Central memory CD8-positive, alpha-beta T cell (primary cell): Measurements from ENCODE around the gene STYXL2.

Experiments
- ATAC-seq: fragments of 150-1000 bp; cut with Tn5 transposase; replicated peaks from 2 replicates; pipeline ENCODE4 v1.10.0; 2022; ENCODE audit warnings: mild to moderate bottlenecking, moderate FRiP score, moderate number of reproducible peaks; ENCODE audit not compliant: poor library complexity, severe bottlenecking; ENCODE audit errors: extremely low read depth
- DNase-seq, 2 donors: peaks; one replicate each; pipeline ENCODE4 v3.0.0; 2021; ENCODE audit warnings: low spot score in 2 of 2
- H3K27ac Mint-ChIP-seq: one replicate; pipeline ENCODE4 v1.8.0; 2022; ENCODE audit warnings: low read depth, mild to moderate bottlenecking, moderate library complexity, mixed read lengths
- H3K27me3 Mint-ChIP-seq: one replicate; pipeline ENCODE4 v1.8.0; 2022; ENCODE audit warnings: mixed read lengths
- H3K36me3 Mint-ChIP-seq: one replicate; pipeline ENCODE4 v1.8.0; 2022; ENCODE audit warnings: mild to moderate bottlenecking, moderate library complexity, mixed read lengths; ENCODE audit not compliant: insufficient read depth
- H3K4me1 Mint-ChIP-seq: one replicate; pipeline ENCODE4 v1.8.0; 2022; ENCODE audit warnings: mixed read lengths
- H3K4me3 Mint-ChIP-seq: one replicate; pipeline ENCODE4 v1.8.0; 2022; ENCODE audit warnings: mild to moderate bottlenecking, moderate library complexity, mixed read lengths
- H3K9me3 Mint-ChIP-seq: one replicate; pipeline ENCODE4 v1.8.0; 2022; ENCODE audit warnings: mixed read lengths

The STYXL2 gene

DNA sequence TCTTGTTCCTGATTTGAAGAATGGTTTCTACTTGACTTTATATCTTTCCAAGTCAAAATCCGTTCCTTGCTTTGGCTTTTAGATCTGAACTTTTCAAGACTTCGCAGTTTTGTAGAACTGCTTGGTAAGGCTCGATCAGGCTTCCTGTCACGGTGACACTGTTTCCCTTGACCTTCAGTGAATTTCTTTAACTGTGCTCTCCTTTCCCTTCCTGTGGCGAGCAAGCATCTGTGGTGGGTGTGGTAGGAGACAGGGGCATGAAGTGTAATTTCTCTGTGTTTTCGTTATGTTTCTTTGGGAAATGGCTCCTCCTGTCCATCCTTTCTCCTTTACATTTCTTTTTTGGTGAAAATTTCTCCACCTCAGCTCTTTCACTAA, 10.4 kb downstream of the STYXL2 start:
- ATAC-seq (no peak), DNase-seq (no peak)
- Mint-ChIP-seq H3K27me3 (peaks cover 20% of the 10 kb centered on the region), H3K9me3 (no peaks in the 10 kb centered on the region), H3K36me3 (peaks cover 3% of the 10 kb centered on the region), H3K4me3 (peak overlapping the region; percentile 6), H3K4me1 (peaks cover 27% of the 10 kb centered on the region), H3K27ac (no peak overlapping the region)

DNA sequence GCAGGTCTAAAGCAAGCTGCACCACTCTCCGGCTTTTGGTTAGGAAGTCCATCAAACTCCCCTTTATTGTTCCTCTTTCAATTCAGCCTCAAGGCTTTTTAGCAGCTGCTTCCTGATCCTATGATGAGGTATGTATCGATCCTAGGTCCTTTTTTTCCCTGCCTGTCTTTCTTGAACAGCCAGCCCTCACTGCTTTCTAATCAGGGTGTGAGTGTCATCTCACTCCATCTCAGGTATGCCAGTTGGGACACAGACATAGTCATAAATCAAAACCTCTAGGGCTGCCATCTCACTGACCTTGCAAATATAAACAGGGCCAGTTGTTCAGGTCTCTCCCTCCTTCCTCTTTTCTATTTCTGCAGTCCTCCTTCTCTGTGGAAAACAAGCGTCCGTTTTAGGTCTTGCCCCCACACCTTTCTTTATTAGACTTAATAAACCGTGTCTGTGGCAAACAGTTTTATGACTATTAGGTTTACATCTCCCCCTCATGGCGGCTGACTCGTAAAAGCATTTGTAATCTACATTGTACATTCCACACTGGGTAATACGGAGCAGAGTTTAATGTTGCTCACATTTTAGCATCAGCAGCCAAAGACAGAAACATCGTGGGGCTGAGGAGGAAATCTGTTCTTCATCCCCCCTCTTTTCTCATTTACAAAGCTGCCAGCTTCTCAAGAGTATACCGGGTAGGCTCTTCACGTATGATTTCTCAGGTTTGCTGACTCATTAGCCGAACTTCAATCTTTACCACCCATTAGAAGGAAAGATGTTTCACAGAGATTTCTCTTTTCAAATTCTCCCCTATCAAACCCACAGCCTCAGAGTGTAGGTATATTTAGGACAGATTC, 11.6 kb downstream of the STYXL2 start:
- H3K27ac Mint-ChIP-seq, result no peak overlapping the region
- peaks cover 37% of the 10 kb centered on the region for H3K4me1 Mint-ChIP-seq
- peaks cover 20% of the 10 kb centered on the region for H3K27me3 Mint-ChIP-seq
- H3K36me3 Mint-ChIP-seq, result peaks cover 3% of the 10 kb centered on the region
- H3K9me3 Mint-ChIP-seq, result peaks cover 5% of the 10 kb centered on the region
- H3K4me3 Mint-ChIP-seq, result no peak overlapping the region
- ATAC-seq, result no peak
- DNase-seq, result no peak

DNA sequence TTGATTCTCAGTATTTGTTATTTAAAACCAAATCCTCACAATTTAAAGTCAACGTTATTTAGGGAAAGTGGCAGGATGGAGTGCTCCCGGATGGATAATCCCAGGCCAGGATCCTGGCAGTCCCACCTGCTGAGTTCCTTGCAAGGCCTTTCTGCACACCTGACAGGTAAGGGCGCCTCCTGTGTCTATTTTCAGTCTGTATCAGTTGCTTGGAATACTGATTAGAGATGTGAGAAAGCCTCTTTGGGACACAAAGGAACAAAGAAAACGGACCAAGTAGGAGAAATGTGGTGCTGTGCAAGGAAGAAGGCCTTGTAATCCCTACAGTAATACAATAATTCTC, 12.2 kb downstream of the STYXL2 start:
- DNase-seq (no peak), ATAC-seq (no peak)
- Mint-ChIP-seq H3K4me1 (peaks cover 42% of the 10 kb centered on the region), H3K27ac (no peak overlapping the region), H3K4me3 (no peak overlapping the region), H3K36me3 (peaks cover 3% of the 10 kb centered on the region), H3K9me3 (peaks cover 5% of the 10 kb centered on the region), H3K27me3 (peaks cover 20% of the 10 kb centered on the region)

DNA sequence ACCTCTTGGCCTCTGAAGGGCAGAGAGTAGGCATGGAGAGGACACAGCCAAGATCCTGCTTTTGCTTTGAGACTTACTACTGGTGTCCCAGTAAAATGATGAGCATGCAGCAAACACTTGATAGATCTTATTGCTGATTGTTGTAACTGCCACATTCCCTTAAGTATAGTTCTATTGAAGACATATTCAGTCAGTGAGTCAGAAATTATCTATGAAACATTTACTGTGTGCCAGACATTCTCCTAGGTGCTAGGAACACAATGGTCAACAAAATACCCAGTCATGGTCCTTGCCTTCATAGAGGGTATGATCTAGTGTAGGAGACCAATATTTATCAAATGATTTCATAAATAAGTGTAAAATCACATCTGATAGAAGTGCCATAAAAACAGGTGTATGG, 13.6 kb downstream of the STYXL2 start:
- H3K27me3 Mint-ChIP-seq, result peaks cover 20% of the 10 kb centered on the region
- H3K9me3 Mint-ChIP-seq, result peaks cover 5% of the 10 kb centered on the region
- H3K36me3 Mint-ChIP-seq, result peaks cover 3% of the 10 kb centered on the region
- no peak overlapping the region for H3K27ac Mint-ChIP-seq
- H3K4me3 Mint-ChIP-seq, result no peak overlapping the region
- DNase-seq (no peak), ATAC-seq (no peak)
- H3K4me1 Mint-ChIP-seq, result peaks cover 42% of the 10 kb centered on the region

DNA sequence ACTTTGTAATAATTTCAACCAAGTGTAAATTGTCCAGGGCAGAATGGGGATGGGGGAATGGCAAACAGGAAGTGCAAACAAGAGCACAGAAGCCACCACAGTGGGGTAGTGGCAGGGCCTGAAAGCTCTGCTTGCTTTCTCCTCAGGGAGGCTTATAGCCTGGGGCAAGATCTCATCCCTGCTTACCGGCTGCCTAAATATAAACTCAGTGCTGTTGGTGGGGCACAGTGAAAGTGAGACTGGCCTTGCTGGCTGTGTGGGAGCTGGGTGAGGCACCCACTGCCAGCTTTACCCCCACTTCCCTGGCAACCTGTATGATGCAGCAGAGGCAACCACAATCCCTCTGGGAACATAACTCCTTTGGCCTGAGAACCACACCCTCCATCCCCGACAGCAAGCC, 15.2 kb downstream of the STYXL2 start:
- no peak for DNase-seq
- Mint-ChIP-seq H3K4me3 (no peak overlapping the region), H3K27me3 (peaks cover 18% of the 10 kb centered on the region), H3K9me3 (peaks cover 5% of the 10 kb centered on the region), H3K27ac (peak overlapping the region; percentile 20), H3K4me1 (peaks cover 40% of the 10 kb centered on the region), H3K36me3 (peaks cover 5% of the 10 kb centered on the region)
- ATAC-seq, result no peak

DNA sequence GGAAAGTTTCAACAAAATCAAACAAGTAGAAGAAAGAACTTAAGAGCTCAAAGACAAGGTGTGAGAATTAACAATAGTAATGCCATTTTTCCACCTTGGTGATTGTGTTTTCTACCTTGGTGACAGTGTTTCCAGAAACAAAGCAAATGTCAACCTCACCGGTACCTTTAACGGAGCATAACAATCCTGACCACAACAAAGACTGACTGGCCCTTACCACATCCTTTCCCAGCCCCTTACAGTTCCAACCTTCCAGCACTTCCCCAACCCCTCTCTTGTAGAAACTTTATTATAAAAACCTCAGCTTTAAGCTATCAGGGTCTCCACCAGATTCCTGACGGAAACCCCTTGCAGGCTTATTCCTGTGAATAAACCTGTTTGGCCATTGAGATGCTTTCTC, 16.7 kb downstream of the STYXL2 start:
- Mint-ChIP-seq H3K4me1 (peaks cover 25% of the 10 kb centered on the region), H3K36me3 (peaks cover 3% of the 10 kb centered on the region), H3K27me3 (peaks cover 12% of the 10 kb centered on the region), H3K9me3 (peaks cover 5% of the 10 kb centered on the region), H3K27ac (no peak overlapping the region), H3K4me3 (no peak overlapping the region)
- DNase-seq (no peak), ATAC-seq (no peak)

DNA sequence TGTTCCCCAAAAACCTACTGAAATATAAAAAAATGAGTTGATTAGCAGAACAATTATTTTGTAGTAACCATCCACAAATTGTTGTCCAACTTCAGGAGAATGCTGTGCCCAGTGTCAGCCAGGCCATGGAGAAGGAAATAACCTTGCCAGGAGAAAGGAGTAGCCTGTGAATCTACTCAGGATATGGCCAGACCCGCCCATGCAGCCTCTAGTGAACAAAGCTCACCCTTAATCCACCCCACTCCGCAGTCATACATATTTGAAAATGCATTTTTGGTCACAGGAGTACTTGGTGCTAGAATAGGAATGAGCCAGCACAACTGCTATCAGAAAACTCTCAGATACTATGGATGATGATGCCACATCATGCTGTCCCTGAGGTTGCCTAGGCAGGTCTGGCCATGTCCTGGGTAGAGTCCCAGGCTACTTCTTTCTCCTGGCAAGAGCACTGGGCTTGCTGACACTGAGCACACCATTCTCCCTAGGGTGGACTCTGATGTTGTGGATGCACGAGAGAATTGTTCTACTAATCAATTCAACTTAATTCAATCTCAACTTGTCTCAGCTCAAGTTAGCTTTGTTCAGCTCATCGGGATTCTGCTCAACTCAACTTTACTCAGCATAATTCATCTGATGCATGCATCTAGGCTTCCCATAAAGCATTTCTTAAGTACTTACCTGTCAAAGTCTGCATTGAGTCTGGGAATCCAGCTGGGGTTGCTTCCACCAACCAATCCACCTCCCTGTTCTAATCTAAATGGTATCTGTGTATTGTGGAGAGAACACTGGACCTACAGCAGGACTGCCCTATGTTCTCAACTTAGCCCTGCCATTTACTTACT, 18.2 kb downstream of the STYXL2 start:
- DNase-seq (no peak), ATAC-seq (no peak)
- H3K9me3 Mint-ChIP-seq, result peaks cover 5% of the 10 kb centered on the region
- peaks cover 11% of the 10 kb centered on the region for H3K27me3 Mint-ChIP-seq
- no peak overlapping the region for H3K27ac Mint-ChIP-seq
- H3K36me3 Mint-ChIP-seq, result peaks cover 2% of the 10 kb centered on the region
- H3K4me3 Mint-ChIP-seq, result no peak overlapping the region
- H3K4me1 Mint-ChIP-seq, result peaks cover 23% of the 10 kb centered on the region

DNA sequence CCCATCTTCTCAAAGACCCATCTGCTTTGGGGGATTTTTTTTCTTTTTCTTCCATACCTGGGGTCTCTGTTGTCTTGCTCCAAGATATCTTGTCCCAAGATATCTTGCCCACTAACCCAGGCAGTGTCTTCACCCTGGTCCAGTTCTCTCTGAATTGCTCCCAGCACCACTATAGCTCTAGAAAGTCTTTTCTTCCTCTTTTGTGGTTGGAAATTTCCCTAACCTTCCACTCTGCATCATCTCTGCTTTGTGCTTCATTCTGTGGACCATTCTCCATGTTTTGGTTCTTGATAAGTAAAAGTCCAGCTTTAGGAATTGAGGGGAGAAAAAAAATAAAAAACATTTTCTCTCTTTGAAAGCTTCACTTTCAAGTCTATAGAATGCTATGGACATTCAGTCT, 20.9 kb downstream of the STYXL2 start:
- Mint-ChIP-seq H3K27me3 (peaks cover 23% of the 10 kb centered on the region), H3K27ac (no peak overlapping the region), H3K9me3 (peaks cover 5% of the 10 kb centered on the region), H3K4me3 (no peak overlapping the region), H3K36me3 (peaks cover 2% of the 10 kb centered on the region), H3K4me1 (peaks cover 13% of the 10 kb centered on the region)
- no peak for DNase-seq
- ATAC-seq, result no peak

DNA sequence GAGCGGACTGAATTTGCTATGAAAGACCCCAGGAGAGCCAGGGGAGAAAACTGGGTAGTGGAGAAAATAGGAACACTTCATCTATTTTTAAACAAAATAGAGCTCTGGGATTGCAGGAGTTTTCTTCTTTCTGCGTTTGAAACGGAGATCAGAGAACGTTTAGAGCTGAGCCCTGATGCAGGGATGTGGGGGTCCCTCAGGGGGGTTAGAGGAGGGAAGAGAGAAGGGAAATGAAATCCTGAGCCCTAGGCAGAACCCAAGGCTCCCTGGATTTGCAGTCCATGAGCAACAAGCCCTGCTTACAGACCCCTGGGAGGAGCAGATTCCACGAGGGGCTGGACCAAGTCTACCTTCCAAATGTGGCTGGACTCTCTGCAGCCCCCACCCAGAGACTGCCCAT, 21.8 kb downstream of the STYXL2 start:
- Mint-ChIP-seq H3K9me3 (no peaks in the 10 kb centered on the region), H3K4me3 (no peak overlapping the region), H3K36me3 (peaks cover 2% of the 10 kb centered on the region), H3K27me3 (peaks cover 27% of the 10 kb centered on the region), H3K4me1 (peaks cover 3% of the 10 kb centered on the region), H3K27ac (no peak overlapping the region)
- ATAC-seq (no peak), DNase-seq (no peak)

DNA sequence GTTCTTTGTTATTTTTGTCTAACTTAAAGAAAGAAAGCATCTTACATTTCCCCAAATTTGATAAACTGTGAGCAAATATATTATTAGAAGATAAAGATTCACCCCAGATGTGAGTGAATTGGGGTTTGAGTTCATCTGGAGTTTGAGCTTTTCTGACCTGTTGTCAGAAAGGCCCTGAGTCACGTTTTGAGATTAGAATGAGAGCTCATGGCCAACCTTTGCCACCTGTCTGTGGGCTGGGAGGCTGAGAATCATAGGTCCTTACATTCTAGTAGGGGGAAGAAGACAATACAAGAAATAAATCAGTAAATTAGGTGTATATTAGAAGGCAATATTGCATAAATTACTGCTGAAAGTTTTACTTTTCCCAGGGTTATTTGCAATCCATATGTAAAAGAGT, 22.3 kb downstream of the STYXL2 start:
- DNase-seq, result no peak
- no peak overlapping the region for H3K27ac Mint-ChIP-seq
- H3K4me3 Mint-ChIP-seq, result no peak overlapping the region
- no peaks in the 10 kb centered on the region for H3K4me1 Mint-ChIP-seq
- peaks cover 27% of the 10 kb centered on the region for H3K27me3 Mint-ChIP-seq
- no peaks in the 10 kb centered on the region for H3K9me3 Mint-ChIP-seq
- no peak for ATAC-seq
- H3K36me3 Mint-ChIP-seq, result peaks cover 2% of the 10 kb centered on the region

DNA sequence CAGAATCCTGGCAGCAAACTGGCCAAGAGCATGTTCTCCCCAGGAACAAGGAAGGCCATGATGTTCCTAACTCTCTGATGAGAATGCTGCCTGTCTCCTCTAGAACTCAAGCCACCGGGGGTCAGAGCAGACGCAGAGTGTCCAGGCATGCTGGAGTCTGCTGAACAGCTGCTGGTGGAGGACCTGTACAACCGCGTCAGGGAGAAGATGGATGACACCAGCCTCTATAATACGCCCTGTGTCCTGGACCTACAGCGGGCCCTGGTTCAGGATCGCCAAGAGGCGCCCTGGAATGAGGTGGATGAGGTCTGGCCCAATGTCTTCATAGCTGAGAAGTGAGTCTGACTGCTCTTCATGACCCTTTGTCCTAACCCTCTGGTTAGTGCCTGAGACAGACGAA, 23.4 kb downstream of the STYXL2 start:
- Mint-ChIP-seq H3K27ac (no peak overlapping the region), H3K4me3 (no peak overlapping the region), H3K9me3 (no peaks in the 10 kb centered on the region), H3K4me1 (no peaks in the 10 kb centered on the region), H3K27me3 (peaks cover 27% of the 10 kb centered on the region), H3K36me3 (peaks cover 2% of the 10 kb centered on the region)
- DNase-seq (no peak), ATAC-seq (no peak)

DNA sequence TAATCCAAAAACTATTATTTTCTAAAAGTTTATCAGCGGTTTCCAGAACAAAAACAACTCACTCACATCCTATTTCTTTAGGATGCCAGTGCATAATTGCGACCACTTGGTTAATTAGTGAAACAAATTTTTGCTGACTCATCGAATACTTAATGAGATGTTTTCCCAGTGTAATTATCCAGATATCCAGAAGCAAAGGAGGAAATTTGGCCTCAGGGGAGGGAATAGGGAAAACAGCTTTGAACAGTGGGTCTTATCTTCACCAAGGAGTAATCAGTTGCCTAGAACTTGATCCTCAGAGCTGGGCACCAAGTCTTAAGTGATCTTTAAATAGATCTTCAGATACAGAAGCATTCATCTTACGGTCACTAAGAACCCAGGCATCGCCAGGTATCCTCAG, 24.3 kb downstream of the STYXL2 start:
- H3K4me1 Mint-ChIP-seq, result no peaks in the 10 kb centered on the region
- H3K9me3 Mint-ChIP-seq, result no peaks in the 10 kb centered on the region
- ATAC-seq (no peak), DNase-seq (no peak)
- H3K27me3 Mint-ChIP-seq, result peaks cover 27% of the 10 kb centered on the region
- H3K36me3 Mint-ChIP-seq, result peaks cover 2% of the 10 kb centered on the region
- no peak overlapping the region for H3K27ac Mint-ChIP-seq
- no peak overlapping the region for H3K4me3 Mint-ChIP-seq

DNA sequence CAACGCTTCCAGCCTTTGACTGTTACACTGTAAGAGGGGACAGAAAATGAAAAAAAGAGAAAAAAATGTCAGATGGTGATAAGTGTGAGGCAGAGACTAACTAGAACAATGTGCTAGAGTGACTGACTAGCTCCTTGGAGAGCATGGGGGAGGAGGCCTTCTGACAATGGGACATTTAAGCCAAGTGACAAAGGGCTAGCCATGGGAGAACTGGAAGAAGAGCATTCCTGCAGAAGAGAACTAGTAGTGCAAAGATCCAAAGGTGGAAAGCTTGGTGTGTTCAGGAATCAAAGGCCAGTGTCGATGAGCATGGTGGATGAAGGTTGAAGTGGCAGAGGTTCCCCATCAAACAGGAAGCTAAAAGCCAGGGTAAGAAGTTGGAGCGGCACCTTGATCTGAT, 25.8 kb downstream of the STYXL2 start:
- peaks cover 27% of the 10 kb centered on the region for H3K27me3 Mint-ChIP-seq
- H3K4me1 Mint-ChIP-seq, result no peaks in the 10 kb centered on the region
- H3K36me3 Mint-ChIP-seq, result no peaks in the 10 kb centered on the region
- DNase-seq, result no peak
- ATAC-seq, result no peak
- H3K27ac Mint-ChIP-seq, result no peak overlapping the region
- no peaks in the 10 kb centered on the region for H3K9me3 Mint-ChIP-seq
- H3K4me3 Mint-ChIP-seq, result no peak overlapping the region
